GM12892 (cell line): ENCODE data around the gene TBC1D23.

ENCODE experiments used
- POLR2A ChIP-seq: IDR thresholded peaks from 2 replicates; pipeline ENCODE4 v1.6.1; 2011; ENCODE audit warnings: low read depth, low read length, control low read depth
- POLR2AphosphoS5 ChIP-seq: IDR thresholded peaks from 2 replicates; pipeline ENCODE4 v1.6.1; 2011; ENCODE audit warnings: low read depth, low read length, control low read depth
- TAF1 ChIP-seq: IDR thresholded peaks from 2 replicates; pipeline ENCODE4 v1.6.1; 2011; ENCODE audit warnings: low read depth, mild to moderate bottlenecking, control low read depth, low read length, borderline replicate concordance

DNA sequence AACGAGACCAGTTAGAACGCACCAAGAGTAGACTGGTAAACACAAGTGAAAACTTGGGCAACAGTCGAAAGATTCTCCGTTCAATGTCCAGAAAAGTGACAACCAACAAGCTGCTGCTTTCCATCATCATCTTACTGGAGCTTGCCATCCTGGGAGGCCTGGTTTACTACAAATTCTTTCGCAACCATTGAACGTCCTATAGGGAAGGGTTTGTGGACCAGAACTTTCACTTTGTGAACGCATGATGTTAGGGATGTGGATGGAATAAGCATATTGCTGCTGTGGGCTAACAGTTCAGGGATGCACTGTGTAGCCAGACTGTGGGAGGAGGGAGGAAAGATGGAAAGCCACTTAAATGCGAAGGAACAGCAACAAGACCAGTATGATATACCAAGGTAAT is 34.9 kb upstream of the TBC1D23 start:
- no peak for TF ChIP-seq POLR2AphosphoS5
- TF ChIP-seq POLR2A = no peak
- TF ChIP-seq TAF1 = no peak
